ENCODE results near the gene TAS2R42. TPM values are rescaled to one million over a fixed set of nuclear protein-coding genes. Genes with fewer than 3 reads are reported as not detected.

Gene TAS2R42
- total RNA-seq, 1 experiment from 2014 or later, result not detected

GRCh38 chr12:11143352-11143751 lies 43.4 kb downstream of the TAS2R42 start:
- DNase-seq (ENCODE audit: low read depth, low spot score) (no peak), ATAC-seq (no peak)
- ChIA-PET CTCF (no interaction called here), POLR2A (no interaction called here), RAD21 (ENCODE audit: low non-redundant PET in 1 of 2, low total read pairs in 2 of 2, uncharacterized antibody in 2 of 2, unreplicated experiment in 2 of 2) (no interaction called here)
- intact Hi-C loops (cut with micrococcal nuclease), result no loop called here
- no peak overlapping the region for H2AFZ ChIP-seq (ENCODE audit: low read depth, low read length, poor library complexity, severe bottlenecking)
- no peak overlapping the region for H3K9ac ChIP-seq (ENCODE audit: low read length)
- no peaks in the 10 kb centered on the region for H3K4me1 ChIP-seq (ENCODE audit: control insufficient read depth in 1 of 2, insufficient read depth in 2 of 2, low read length in 2 of 2)
- no peaks in the 10 kb centered on the region for H3K9me2 ChIP-seq (ENCODE audit: insufficient read depth)
- H3K79me2 ChIP-seq (ENCODE audit: insufficient read depth, low read length), result peaks cover 82% of the 10 kb centered on the region
- no peaks in the 10 kb centered on the region for H3K27me3 ChIP-seq (ENCODE audit: insufficient read depth, low read length)
- no peak overlapping the region for H3K4me2 ChIP-seq (ENCODE audit: low read length)
- TF ChIP-seq ZFX (IDR thresholded peaks at IDR 0.05) (no peak), JUND (IDR thresholded peaks at IDR 0.05) (no peak), YY1 (IDR thresholded peaks at IDR 0.05; ENCODE audit: extremely low read depth, insufficient replicate concordance, low read depth, low read length) (no peak), EZH2 (IDR thresholded peaks at IDR 0.05) (no peak), CBX3 (IDR thresholded peaks at IDR 0.05; ENCODE audit: low read depth) (no peak), SIN3A (IDR thresholded peaks at IDR 0.05; ENCODE audit: low read depth) (no peak), EGR1 (IDR thresholded peaks at IDR 0.05; ENCODE audit: low read depth) (no peak), ATF3 (IDR thresholded peaks at IDR 0.05) (no peak), TCF7L2 (IDR thresholded peaks at IDR 0.05; ENCODE audit: borderline replicate concordance, extremely low read depth, insufficient read depth, insufficient read length) (no peak), EZH2phosphoT487 (IDR thresholded peaks at IDR 0.05; ENCODE audit: borderline replicate concordance) (no peak), SP1 (IDR thresholded peaks at IDR 0.05; ENCODE audit: low read depth) (no peak), MAX (IDR thresholded peaks at IDR 0.05) (no peak), ZBTB33 (IDR thresholded peaks at IDR 0.05; ENCODE audit: extremely low read depth, insufficient replicate concordance, low read length) (no peak)
- H3K9me3 ChIP-seq (ENCODE audit: control insufficient read depth in 1 of 2, insufficient read depth in 1 of 2, low read depth in 1 of 2, low read length in 2 of 2), result no peaks in the 10 kb centered on the region
- H4K20me1 ChIP-seq (ENCODE audit: insufficient read depth), result peaks cover 15% of the 10 kb centered on the region; the same call in 1 of the 2 replicates
- H3K36me3 ChIP-seq (ENCODE audit: control insufficient read depth in 1 of 2, insufficient read depth in 2 of 2, low read length in 2 of 2), result no peaks in the 10 kb centered on the region; a peak in 1 of 4 replicates
- H3K27ac ChIP-seq (ENCODE audit: low read depth, low read length), result no peak overlapping the region
- H3K4me3 ChIP-seq (replicated peaks in 1 of 2; ENCODE audit: low read depth in 1 of 2, low read length in 2 of 2), result no peak overlapping the region
- BruUV-seq (replicated peaks), result no TSS peak
